Loucy (cell line): ENCODE measurements around the gene PATL1.
"Not testable (repeated sequence)": the region's sequence is repeated elsewhere in the genome, so short reads cannot be mapped to it uniquely, and the experiment has no call there.

Experiments used
- H2AFZ ChIP-seq: fragments of 200-600 bp; sonication (generic); 2 replicates; pipeline ENCODE4 v1.6.0; 2016; ENCODE audit warnings: antibody characterized with exemption, mild to moderate bottlenecking, low read length, moderate library complexity
- H3F3A ChIP-seq: fragments of 200-600 bp; 2 replicates; pipeline ENCODE4 v1.6.0; 2016; ENCODE audit warnings: antibody characterized with exemption, low read depth, mild to moderate bottlenecking
- H3K27me3 ChIP-seq: fragments of 200-600 bp; sonication (generic); 2 replicates; pipeline ENCODE4 v1.6.1; 2014; ENCODE audit warnings: low read length, mild to moderate bottlenecking; ENCODE audit not compliant: insufficient read depth, poor library complexity, severe bottlenecking
- H3K36me3 ChIP-seq: fragments of 200-600 bp; sonication (generic); 2 replicates; pipeline ENCODE4 v1.6.1; 2016; ENCODE audit warnings: low read length; ENCODE audit not compliant: insufficient read depth
- H3K4me1 ChIP-seq: fragments of 200-600 bp; sonication (generic); 2 replicates; pipeline ENCODE4 v1.5.1; 2014; ENCODE audit warnings: low read length, mild to moderate bottlenecking; ENCODE audit not compliant: insufficient read depth, poor library complexity, severe bottlenecking
- H3K4me2 ChIP-seq: fragments of 200-600 bp; sonication (generic); 2 replicates; pipeline ENCODE4 v1.6.0; 2014; ENCODE audit warnings: antibody characterized with exemption, low read length, low read depth, mild to moderate bottlenecking; ENCODE audit not compliant: poor library complexity, severe bottlenecking
- H3K4me3 ChIP-seq: fragments of 200-600 bp; sonication (generic); 2 replicates; pipeline ENCODE4 v1.5.1; 2014; ENCODE audit warnings: low read length, mild to moderate bottlenecking, mixed read lengths; ENCODE audit not compliant: poor library complexity, severe bottlenecking
- H3K79me2 ChIP-seq: fragments of 200-600 bp; sonication (generic); 2 replicates; pipeline ENCODE4 v1.6.1; 2014; ENCODE audit warnings: low read length; ENCODE audit not compliant: insufficient read depth
- H3K9ac ChIP-seq: fragments of 200-600 bp; sonication (generic); 2 replicates; pipeline ENCODE4 v1.6.0; 2014; ENCODE audit warnings: mild to moderate bottlenecking, low read depth, low read length, moderate library complexity; ENCODE audit not compliant: poor library complexity, severe bottlenecking
- H3K9me2 ChIP-seq: fragments of 200-600 bp; sonication (generic); replicated peaks from 2 replicates; pipeline ENCODE4 v1.6.1; 2016; ENCODE audit warnings: low read depth, low read length, mixed read lengths
- H3K9me3 ChIP-seq: fragments of 200-600 bp; sonication (generic); 2 replicates; pipeline ENCODE4 v1.6.1; 2014; ENCODE audit warnings: mild to moderate bottlenecking, antibody characterized with exemption, low read length, low read depth; ENCODE audit not compliant: insufficient read depth
- H4K20me1 ChIP-seq: fragments of 200-600 bp; sonication (generic); 2 replicates; pipeline ENCODE4 v1.6.0; 2014; ENCODE audit warnings: antibody characterized with exemption, low read length, mild to moderate bottlenecking; ENCODE audit not compliant: insufficient read depth, poor library complexity, severe bottlenecking
- EZH2phosphoT487 ChIP-seq: fragments of 200-600 bp; IDR thresholded peaks from 2 replicates; pipeline ENCODE4 v1.6.1; 2018; ENCODE audit warnings: antibody characterized with exemption, mild to moderate bottlenecking, moderate library complexity, borderline replicate concordance
- TF ChIP-seq, protein P1 (sequence below): fragments of 200-600 bp; sonication (generic); conservative IDR thresholded peaks from 2 replicates; pipeline ENCODE4 v1.5.1; 2014; ENCODE audit warnings: mild to moderate bottlenecking, antibody characterized with exemption, low read length

Gene PATL1

DNA sequence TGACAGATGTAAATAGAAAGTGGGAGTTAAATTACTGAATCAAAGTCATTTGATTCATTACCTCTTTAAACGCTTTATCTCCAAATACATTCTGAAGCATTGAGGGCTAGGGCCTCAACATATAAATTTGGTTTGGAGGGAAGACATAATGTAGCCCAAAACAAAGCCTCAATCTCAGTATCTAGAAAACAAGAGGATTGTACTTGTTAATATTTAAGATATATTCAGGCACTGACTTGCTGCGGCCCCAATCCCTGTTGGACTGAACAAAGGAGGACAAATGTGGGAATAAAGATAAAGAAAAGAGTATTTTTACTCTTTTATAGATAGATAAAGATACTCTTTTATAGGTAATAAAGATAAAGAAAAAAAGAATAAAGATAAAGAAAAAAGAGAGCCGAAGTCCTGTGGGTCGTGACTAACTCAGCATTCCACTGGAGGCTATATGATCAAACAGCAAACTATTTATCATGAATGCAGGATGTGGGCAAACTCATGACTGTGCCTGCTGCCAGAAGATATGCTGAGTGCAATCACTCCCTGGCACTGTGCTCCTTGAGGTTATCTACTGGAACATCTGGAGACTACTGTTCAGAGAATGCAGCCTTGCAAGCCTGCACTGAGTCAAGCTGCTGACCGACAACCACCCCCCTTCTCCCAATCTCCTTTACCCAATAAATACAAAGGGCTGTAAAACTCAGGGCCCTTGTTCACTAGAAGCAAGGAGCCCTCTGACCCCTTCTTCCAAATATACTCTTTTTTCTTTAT, 37.9 kb upstream of the PATL1 start:
- H3K9me2 ChIP-seq: no peaks in the 10 kb centered on the region
- H3K4me3 ChIP-seq: peak overlapping the region; percentile 7
- H3K4me1 ChIP-seq: peaks cover 16% of the 10 kb centered on the region
- H2AFZ ChIP-seq: no peak overlapping the region
- H3K9ac ChIP-seq: no peak overlapping the region
- no peak for TF ChIP-seq EZH2phosphoT487
- TF ChIP-seq, protein P1, sequence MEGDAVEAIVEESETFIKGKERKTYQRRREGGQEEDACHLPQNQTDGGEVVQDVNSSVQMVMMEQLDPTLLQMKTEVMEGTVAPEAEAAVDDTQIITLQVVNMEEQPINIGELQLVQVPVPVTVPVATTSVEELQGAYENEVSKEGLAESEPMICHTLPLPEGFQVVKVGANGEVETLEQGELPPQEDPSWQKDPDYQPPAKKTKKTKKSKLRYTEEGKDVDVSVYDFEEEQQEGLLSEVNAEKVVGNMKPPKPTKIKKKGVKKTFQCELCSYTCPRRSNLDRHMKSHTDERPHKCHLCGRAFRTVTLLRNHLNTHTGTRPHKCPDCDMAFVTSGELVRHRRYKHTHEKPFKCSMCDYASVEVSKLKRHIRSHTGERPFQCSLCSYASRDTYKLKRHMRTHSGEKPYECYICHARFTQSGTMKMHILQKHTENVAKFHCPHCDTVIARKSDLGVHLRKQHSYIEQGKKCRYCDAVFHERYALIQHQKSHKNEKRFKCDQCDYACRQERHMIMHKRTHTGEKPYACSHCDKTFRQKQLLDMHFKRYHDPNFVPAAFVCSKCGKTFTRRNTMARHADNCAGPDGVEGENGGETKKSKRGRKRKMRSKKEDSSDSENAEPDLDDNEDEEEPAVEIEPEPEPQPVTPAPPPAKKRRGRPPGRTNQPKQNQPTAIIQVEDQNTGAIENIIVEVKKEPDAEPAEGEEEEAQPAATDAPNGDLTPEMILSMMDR: no peak
- no peaks in the 10 kb centered on the region for H3K79me2 ChIP-seq
- peak overlapping the region; percentile 23 for H3K4me2 ChIP-seq
- no peaks in the 10 kb centered on the region for H3K27me3 ChIP-seq
- no peaks in the 10 kb centered on the region for H3K36me3 ChIP-seq
- no peaks in the 10 kb centered on the region for H4K20me1 ChIP-seq
- peaks cover 9% of the 10 kb centered on the region; the same call in 1 of the 2 replicates for H3F3A ChIP-seq
- no peaks in the 10 kb centered on the region; the same call in 1 of the 2 replicates for H3K9me3 ChIP-seq

DNA sequence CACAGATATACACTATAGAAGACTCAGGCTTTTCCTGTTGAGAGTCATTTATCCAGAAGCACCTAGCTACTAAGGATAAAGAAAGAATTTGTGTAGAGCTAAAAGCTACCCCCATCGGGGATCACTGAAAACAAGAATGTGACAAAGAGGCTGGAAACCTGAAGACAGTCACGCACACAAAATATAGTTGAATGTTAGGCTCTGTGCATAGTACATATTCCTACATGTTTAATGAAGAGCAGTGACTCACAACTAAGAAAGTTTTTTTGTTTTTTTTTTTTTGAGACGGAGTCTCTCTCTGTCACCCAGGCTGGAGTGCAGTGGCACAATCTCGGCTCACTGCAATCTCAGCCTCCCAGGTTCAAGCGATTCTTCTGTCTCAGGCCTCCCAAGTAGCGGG, 36.5 kb upstream of the PATL1 start:
- no peak overlapping the region for H3K4me2 ChIP-seq
- no peak overlapping the region for H3K4me3 ChIP-seq
- no peaks in the 10 kb centered on the region; the same call in 1 of the 2 replicates for H3K9me3 ChIP-seq
- no peaks in the 10 kb centered on the region for H3K79me2 ChIP-seq
- no peaks in the 10 kb centered on the region for H3K9me2 ChIP-seq
- TF ChIP-seq EZH2phosphoT487: no peak
- TF ChIP-seq, protein P1: no peak
- no peak overlapping the region for H2AFZ ChIP-seq
- H3K36me3 ChIP-seq: no peaks in the 10 kb centered on the region
- H3K4me1 ChIP-seq: peaks cover 16% of the 10 kb centered on the region
- H3K9ac ChIP-seq: no peak overlapping the region
- H3F3A ChIP-seq: peaks cover 9% of the 10 kb centered on the region; the same call in 1 of the 2 replicates
- H3K27me3 ChIP-seq: no peaks in the 10 kb centered on the region
- no peaks in the 10 kb centered on the region for H4K20me1 ChIP-seq

DNA sequence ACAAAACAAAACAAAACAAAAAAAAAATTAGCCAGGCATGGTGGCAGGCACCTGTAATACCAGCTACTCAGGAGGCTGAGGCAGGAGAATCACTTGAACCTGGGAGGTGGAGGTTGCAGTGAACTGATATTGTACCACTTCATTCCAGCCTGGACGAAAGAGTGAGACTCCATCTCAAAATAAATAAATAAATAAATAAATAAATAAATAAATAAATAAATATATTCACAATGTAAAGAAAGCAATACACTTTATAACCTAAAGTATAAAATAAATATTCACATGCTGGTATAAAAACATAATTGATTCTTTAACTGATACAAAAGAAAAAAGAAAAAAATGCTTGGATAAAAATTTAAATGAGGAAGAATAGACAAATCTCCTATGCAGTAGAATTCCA, 34.7 kb upstream of the PATL1 start:
- H3K27me3 ChIP-seq, H3K9ac ChIP-seq, H3F3A ChIP-seq, H3K9me3 ChIP-seq, H3K79me2 ChIP-seq, H3K36me3 ChIP-seq, H3K4me2 ChIP-seq, H3K4me3 ChIP-seq, H4K20me1 ChIP-seq, H2AFZ ChIP-seq, H3K9me2 ChIP-seq: not testable (repeated sequence)
- peaks cover 16% of the 10 kb centered on the region for H3K4me1 ChIP-seq

DNA sequence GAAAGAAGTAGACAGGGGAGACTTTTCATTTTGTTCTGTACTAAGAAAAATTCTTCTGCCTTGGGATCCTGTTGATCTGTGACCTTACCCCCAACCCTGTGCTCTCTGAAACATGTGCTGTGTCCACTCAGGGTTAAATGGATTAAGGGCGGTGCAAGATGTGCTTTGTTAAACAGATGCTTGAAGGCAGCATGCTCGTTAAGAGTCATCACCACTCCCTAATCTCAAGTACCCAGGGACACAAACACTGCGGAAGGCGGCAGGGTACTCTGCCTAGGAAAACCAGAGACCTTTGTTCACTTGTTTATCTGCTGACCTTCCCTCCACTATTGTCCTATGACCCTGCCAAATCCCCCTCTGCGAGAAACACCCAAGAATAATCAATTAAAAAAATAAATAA, 31.3 kb upstream of the PATL1 start:
- not testable (repeated sequence) for H3K9me2 ChIP-seq, H3K4me1 ChIP-seq, H3K79me2 ChIP-seq, H3K4me3 ChIP-seq, H3K27me3 ChIP-seq, H3K9ac ChIP-seq, H3K36me3 ChIP-seq, H3K9me3 ChIP-seq, H3K4me2 ChIP-seq, H3F3A ChIP-seq, H4K20me1 ChIP-seq, H2AFZ ChIP-seq
